Gastrocnemius medialis (tissue), 4 donors: ENCODE measurements around the gene LINGO1. TPM values are rescaled to one million over a fixed set of nuclear protein-coding genes. Genes with fewer than 3 reads are reported as not detected.

Source experiments
- ATAC-seq, 2 donors: fragments of 150-250 bp; one replicate each; pipeline ENCODE4 v1.9.1; 2016
- DNase-seq, 2 donors: peaks; one replicate each; pipeline ENCODE4 v3.0.0-alpha.2; 2019
- H3K27ac ChIP-seq, 4 donors: fragments of 200-600 bp; sonication (generic); 1 replicate in 1 of 4; 2 replicates in 3 of 4; pipeline ENCODE4 v1.5.1; 2016 to 2018; ENCODE audit warnings: mild to moderate bottlenecking in 2 of 4, moderate library complexity in 1 of 4
- H3K27me3 ChIP-seq, 3 donors: fragments of 200-600 bp; sonication (generic) in 2 of 3; 1 replicate in 1 of 3; 2 replicates in 2 of 3; pipeline versions ENCODE4 v1.5.1 to v1.6.0; 2016 to 2019; ENCODE audit warnings: mild to moderate bottlenecking in 1 of 3, moderate library complexity in 1 of 3
- H3K36me3 ChIP-seq, 2 donors: fragments of 200-600 bp; sonication (generic) in 1 of 2; one replicate each; pipeline ENCODE4 v1.5.1; 2017 to 2018
- H3K4me1 ChIP-seq, 2 donors: fragments of 200-600 bp; sonication (generic) in 1 of 2; one replicate each; pipeline ENCODE4 v1.5.1; 2016 to 2017; ENCODE audit warnings: mild to moderate bottlenecking in 2 of 2
- H3K4me3 ChIP-seq, 4 donors: fragments of 200-600 bp; sonication (generic) in 3 of 4; 1 replicate in 1 of 4; 2 replicates in 3 of 4; pipeline ENCODE4 v1.5.1; 2016 to 2019; ENCODE audit warnings: mild to moderate bottlenecking in 2 of 4
- H3K9me3 ChIP-seq, 3 donors: fragments of 200-600 bp; sonication (generic) in 2 of 3; 1 replicate in 1 of 3; 2 replicates in 2 of 3; pipeline ENCODE4 v1.5.1; 2016 to 2019
- POLR2A ChIP-seq, 2 donors: fragments of 450-650 bp; IDR thresholded peaks; one replicate each; pipeline ENCODE4 v1.6.1; 2017; ENCODE audit warnings: antibody characterized with exemption in 2 of 2, mild to moderate bottlenecking in 2 of 2, moderate library complexity in 2 of 2
- in situ Hi-C, 4 donors: fragments of 200-750 bp; cut with MboI; loops; one replicate each; pipeline versions ENCODE4 v1.15.0 to v1.8.0; 2017; ENCODE audit warnings: low sequenced_read_pairs in 4 of 4
- intact Hi-C: fragments of 100-400 bp; cut with DNase I; formaldehyde crosslinking; loops from one replicate; pipeline ENCODE4 v1.15.1; 2023; ENCODE audit warnings: low total_unique reads
- total RNA-seq, 4 donors: library from RNA; depleted of rRNA; stranded (reverse); fragments of >200 nt; gene quantifications; one replicate each; pipeline versions ENCODE4 v1.1.0 to v1.2.3, GENCODE V29; 2016
- TF ChIP-seq, protein P1 (sequence below), 5 experiments: fragments of 450-650 bp in 3 of 5; fragments of 200-600 bp in 2 of 5; sonication (generic) in 2 of 5; IDR thresholded peaks in 4 of 5; conservative IDR thresholded peaks in 1 of 5; 1 replicate in 4 of 5; 2 replicates in 1 of 5; pipeline ENCODE4 v1.5.1; 2016 to 2019; ENCODE audit warnings: antibody characterized with exemption in 5 of 5, mild to moderate bottlenecking in 3 of 5, moderate library complexity in 3 of 5

Gene LINGO1
- total RNA-seq, 4 donors from 2014 or later = 0.94 to 12.8 TPM; not detected in 2

- Histone ChIP-seq H3K4me3 (no peak overlapping the region), H3K4me1 (no peaks in the 10 kb centered on the region), H3K27me3 (no peaks in the 10 kb centered on the region), H3K36me3 (no peaks in the 10 kb centered on the region), H3K27ac (no peak overlapping the region), H3K9me3 (no peaks in the 10 kb centered on the region)
- in situ Hi-C loops (no loop called here), intact Hi-C loops (no loop called here)
- no peak for TF ChIP-seq POLR2A (IDR thresholded peaks at IDR 0.05)
- TF ChIP-seq, protein P1, sequence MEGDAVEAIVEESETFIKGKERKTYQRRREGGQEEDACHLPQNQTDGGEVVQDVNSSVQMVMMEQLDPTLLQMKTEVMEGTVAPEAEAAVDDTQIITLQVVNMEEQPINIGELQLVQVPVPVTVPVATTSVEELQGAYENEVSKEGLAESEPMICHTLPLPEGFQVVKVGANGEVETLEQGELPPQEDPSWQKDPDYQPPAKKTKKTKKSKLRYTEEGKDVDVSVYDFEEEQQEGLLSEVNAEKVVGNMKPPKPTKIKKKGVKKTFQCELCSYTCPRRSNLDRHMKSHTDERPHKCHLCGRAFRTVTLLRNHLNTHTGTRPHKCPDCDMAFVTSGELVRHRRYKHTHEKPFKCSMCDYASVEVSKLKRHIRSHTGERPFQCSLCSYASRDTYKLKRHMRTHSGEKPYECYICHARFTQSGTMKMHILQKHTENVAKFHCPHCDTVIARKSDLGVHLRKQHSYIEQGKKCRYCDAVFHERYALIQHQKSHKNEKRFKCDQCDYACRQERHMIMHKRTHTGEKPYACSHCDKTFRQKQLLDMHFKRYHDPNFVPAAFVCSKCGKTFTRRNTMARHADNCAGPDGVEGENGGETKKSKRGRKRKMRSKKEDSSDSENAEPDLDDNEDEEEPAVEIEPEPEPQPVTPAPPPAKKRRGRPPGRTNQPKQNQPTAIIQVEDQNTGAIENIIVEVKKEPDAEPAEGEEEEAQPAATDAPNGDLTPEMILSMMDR (IDR thresholded peaks at IDR 0.05 in 4 of 5, conservative IDR thresholded peaks at IDR 0.05 in 1 of 5) = no peak
- no peak for ATAC-seq
- no peak for DNase-seq
Observed at GRCh38 chr15:77609558-77609957, 23.2 kb downstream of the LINGO1 start.

DNA sequence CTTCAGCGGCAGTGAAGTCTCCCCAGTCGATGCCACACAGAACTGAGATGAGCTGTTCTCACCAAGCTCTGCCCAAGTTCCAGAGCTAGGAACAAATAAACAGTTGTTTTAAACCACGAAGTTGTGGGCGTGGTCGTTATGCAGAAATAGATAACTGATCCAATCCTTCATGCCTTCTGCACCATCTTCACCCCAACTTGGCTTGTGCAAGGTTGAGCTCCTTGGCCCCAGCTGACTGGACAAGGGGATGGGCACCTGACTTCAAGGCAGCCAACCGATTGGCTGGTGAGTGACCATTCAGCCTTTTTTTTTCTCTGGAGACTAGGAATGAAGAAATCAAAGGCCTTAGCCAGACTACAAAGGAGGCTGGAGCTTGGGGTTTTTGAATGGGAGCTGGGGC, 23.9 kb downstream of the LINGO1 start:
- TF ChIP-seq, protein P1 (IDR thresholded peaks at IDR 0.05 in 4 of 5, conservative IDR thresholded peaks at IDR 0.05 in 1 of 5) = no peak
- no peak for TF ChIP-seq POLR2A (IDR thresholded peaks at IDR 0.05)
- Histone ChIP-seq H3K4me1 (no peaks in the 10 kb centered on the region), H3K36me3 (no peaks in the 10 kb centered on the region), H3K27me3 (no peaks in the 10 kb centered on the region), H3K4me3 (no peak overlapping the region), H3K9me3 (no peaks in the 10 kb centered on the region), H3K27ac (no peak overlapping the region)
- intact Hi-C loops = no loop called here
- DNase-seq = no peak
- ATAC-seq = no peak
- in situ Hi-C loops = no loop called here

DNA sequence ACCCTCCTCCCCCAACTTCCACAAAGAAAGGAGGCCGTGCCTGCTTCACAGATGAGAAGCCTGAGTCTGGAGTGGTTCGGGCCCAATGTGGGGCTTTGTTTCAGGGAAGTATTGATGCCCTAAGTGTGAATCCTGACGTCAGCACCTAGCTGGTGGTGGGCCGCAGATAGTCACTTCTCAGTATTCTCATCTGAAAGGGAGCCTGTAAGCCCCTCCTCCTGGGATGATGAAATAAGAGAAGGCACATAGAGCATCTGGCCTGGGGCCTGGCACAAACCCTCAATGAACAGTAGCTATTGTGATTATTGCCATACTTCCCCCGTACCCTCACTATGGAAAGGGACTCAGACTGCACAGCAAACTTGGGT, 24.8 kb downstream of the LINGO1 start:
- no peak for TF ChIP-seq POLR2A (IDR thresholded peaks at IDR 0.05)
- TF ChIP-seq, protein P1 (IDR thresholded peaks at IDR 0.05 in 4 of 5, conservative IDR thresholded peaks at IDR 0.05 in 1 of 5) = no peak
- DNase-seq (no peak), ATAC-seq (no peak)
- intact Hi-C loops = no loop called here
- peak overlapping the region in 1 of 4 donors; percentile 31 for H3K27ac ChIP-seq
- no peaks in the 10 kb centered on the region for H3K4me1 ChIP-seq
- H3K27me3 ChIP-seq = no peaks in the 10 kb centered on the region
- H3K4me3 ChIP-seq = no peak overlapping the region
- no peaks in the 10 kb centered on the region for H3K36me3 ChIP-seq
- in situ Hi-C loops = no loop called here
- no peaks in the 10 kb centered on the region for H3K9me3 ChIP-seq

DNA sequence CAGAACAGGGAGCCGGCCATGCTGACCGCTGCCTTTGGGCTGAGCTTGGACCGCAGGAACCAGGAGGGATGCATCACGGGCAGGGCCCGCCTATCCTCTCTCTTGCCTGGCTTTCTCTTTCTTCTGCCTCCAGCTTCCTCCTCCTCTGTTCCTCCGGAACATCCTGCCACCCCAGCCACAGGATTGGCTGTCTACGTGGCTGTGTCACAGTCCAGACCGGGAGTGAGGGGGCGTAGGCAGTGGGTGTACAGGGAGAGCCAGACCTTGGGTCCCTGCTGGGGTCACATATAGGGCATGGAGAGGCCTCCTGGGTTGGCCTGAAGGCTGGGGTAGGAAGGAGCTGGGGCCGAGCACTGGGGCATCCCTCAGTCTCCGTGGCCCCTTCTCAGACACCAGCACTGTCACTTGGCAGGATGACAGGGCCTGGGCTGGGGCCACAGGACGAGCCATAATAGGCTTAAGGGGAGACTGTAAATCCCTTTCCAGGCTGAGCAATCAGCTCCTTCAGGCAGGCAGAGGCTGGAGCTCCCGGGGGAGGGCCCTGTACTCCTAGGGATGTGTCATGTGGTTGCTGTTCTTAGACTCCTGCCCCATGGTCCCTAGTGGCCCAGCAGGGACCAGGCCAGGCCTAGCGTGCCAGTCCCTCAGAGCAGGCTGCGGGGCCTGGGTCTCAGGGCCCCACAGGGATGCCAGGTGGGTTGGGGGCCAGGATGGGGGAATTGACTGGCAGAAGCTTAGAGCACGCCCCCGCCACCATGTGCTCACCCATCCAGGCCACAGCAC, 25.4 kb downstream of the LINGO1 start:
- Histone ChIP-seq H3K4me1 (no peaks in the 10 kb centered on the region), H3K27me3 (no peaks in the 10 kb centered on the region), H3K36me3 (no peaks in the 10 kb centered on the region), H3K27ac (peak overlapping the region in 1 of 4 donors; percentile 63), H3K9me3 (no peaks in the 10 kb centered on the region), H3K4me3 (no peak overlapping the region)
- intact Hi-C loops (no loop called here), in situ Hi-C loops (no loop called here)
- ATAC-seq = no peak
- TF ChIP-seq, protein P1 (IDR thresholded peaks at IDR 0.05 in 4 of 5, conservative IDR thresholded peaks at IDR 0.05 in 1 of 5) = no peak
- no peak for TF ChIP-seq POLR2A (IDR thresholded peaks at IDR 0.05)
- DNase-seq = no peak
